Glomerular visceral epithelial cell (primary cell): ENCODE measurements around the gene ANO10.
"Not testable (repeated sequence)": the region's sequence is repeated elsewhere in the genome, so short reads cannot be mapped to it uniquely, and the experiment has no call there.

Source experiments
- DNase-seq: peaks from one replicate; pipeline ENCODE4 v3.0.0-alpha.2; 2016; ENCODE audit errors: extremely low spot score

Gene ANO10

GRCh38 chr3:43373560-43373928 lies 248.3 kb downstream of the ANO10 start:
- no peak for DNase-seq

GRCh38 chr3:43372809-43373559 lies 248.8 kb downstream of the ANO10 start:
- no peak for DNase-seq

GRCh38 chr3:43372007-43372740 lies 249.6 kb downstream of the ANO10 start:
- DNase-seq = no peak

GRCh38 chr3:43371494-43371893 lies 250.3 kb downstream of the ANO10 start:
- no peak for DNase-seq

GRCh38 chr3:43370293-43370980 lies 251.4 kb downstream of the ANO10 start:
- DNase-seq = no peak

- DNase-seq = no peak
Measured at GRCh38 chr3:43369404-43370292, 252.2 kb downstream of the ANO10 start.

- DNase-seq = no peak
Measured at GRCh38 chr3:43366885-43367284, 254.9 kb downstream of the ANO10 start.

GRCh38 chr3:43366481-43366880 lies 255.3 kb downstream of the ANO10 start:
- DNase-seq = no peak

GRCh38 chr3:43365601-43366305 lies 256.1 kb downstream of the ANO10 start:
- no peak for DNase-seq

GRCh38 chr3:43364926-43365325 lies 256.9 kb downstream of the ANO10 start:
- no peak for DNase-seq

GRCh38 chr3:43364494-43364893 lies 257.3 kb downstream of the ANO10 start:
- no peak for DNase-seq

- DNase-seq = no peak
Measured at GRCh38 chr3:43363621-43364266, 258.1 kb downstream of the ANO10 start.

GRCh38 chr3:43362961-43363360 lies 258.9 kb downstream of the ANO10 start:
- DNase-seq = no peak

GRCh38 chr3:43362183-43362582 lies 259.6 kb downstream of the ANO10 start:
- no peak for DNase-seq

GRCh38 chr3:43361077-43361476 lies 260.7 kb downstream of the ANO10 start:
- DNase-seq = no peak

GRCh38 chr3:43356033-43356432 lies 265.8 kb downstream of the ANO10 start:
- not testable (repeated sequence) for DNase-seq

GRCh38 chr3:43353923-43354670 lies 267.7 kb downstream of the ANO10 start:
- DNase-seq = no peak

GRCh38 chr3:43353393-43353792 lies 268.4 kb downstream of the ANO10 start:
- DNase-seq = no peak

GRCh38 chr3:43349716-43350115 lies 272.1 kb downstream of the ANO10 start:
- no peak for DNase-seq
